K562 (cell line): ENCODE measurements around the gene C16orf95. TPM values are rescaled to one million over a fixed set of nuclear protein-coding genes. Genes with fewer than 3 reads are reported as not detected.
A peak's percentile ranks its signal among the peaks of the same experiment; 100 is the strongest.

Source experiments
- CLOCK ChIP-seq: fragments of 250-450 bp; sonication (Bioruptor Pico); IDR thresholded peaks from 2 replicates; pipeline ENCODE4 v1.4.0; 2020; ENCODE audit warnings: mild to moderate bottlenecking, moderate library complexity, borderline replicate concordance
- DMBX1 ChIP-seq: fragments of 250-450 bp; sonication (Bioruptor Pico); IDR thresholded peaks from 2 replicates; pipeline ENCODE4 v1.8.0; 2022; ENCODE audit warnings: inconsistent platforms, mild to moderate bottlenecking, moderate library complexity, borderline replicate concordance
- HDAC8 ChIP-seq: fragments of 450-650 bp; IDR thresholded peaks from 2 replicates; pipeline ENCODE4 v1.6.1; 2016; ENCODE audit warnings: mild to moderate bottlenecking, missing genetic modification characterization, moderate library complexity, missing compliant biosample characterization
- HOMEZ ChIP-seq: fragments of 250-450 bp; sonication (Bioruptor Pico); IDR thresholded peaks from 2 replicates; pipeline ENCODE4 v1.4.0; 2020; ENCODE audit warnings: mild to moderate bottlenecking, moderate library complexity
- NELFE ChIP-seq: IDR thresholded peaks from 2 replicates; pipeline ENCODE4 v1.6.1; 2011; ENCODE audit warnings: mild to moderate bottlenecking; ENCODE audit not compliant: insufficient read depth, insufficient read length
- PHF8 ChIP-seq: fragments of 200-600 bp; sonication (generic); IDR thresholded peaks from 2 replicates; pipeline ENCODE4 v1.6.1; 2012; ENCODE audit warnings: mixed run types, mild to moderate bottlenecking, inconsistent platforms, low read length, moderate library complexity, borderline replicate concordance
- RBM14 ChIP-seq: fragments of 200-400 bp; formaldehyde crosslinking; IDR thresholded peaks from 2 replicates; pipeline ENCODE4 v1.6.1; 2018; ENCODE audit warnings: low read depth, mild to moderate bottlenecking, low read length, moderate library complexity, borderline replicate concordance; ENCODE audit not compliant: insufficient read depth
- TFAM ChIP-seq: fragments of 250-450 bp; sonication (Bioruptor Pico); conservative IDR thresholded peaks from 2 replicates; pipeline ENCODE4 v1.5.0; 2021; ENCODE audit warnings: mild to moderate bottlenecking, moderate library complexity
- TRIM28 ChIP-seq: fragments of 450-650 bp; IDR thresholded peaks from 2 replicates; pipeline ENCODE4 v1.6.1; 2017
- polyA plus RNA-seq, 8 experiments: library from polyadenylated mRNA; depleted of rRNA in 4 of 8; stranded (reverse) in 5 of 8; unstranded in 3 of 8; fragments of >200 nt; fragmentation: Nextera tagmentation in 2 of 8; fragmentation: Illumina TruSeq in 1 of 8; extraction: Ambion mirVana in 2 of 8; extraction: Trizol in 1 of 8; gene quantifications; 2 replicates each; pipeline versions ENCODE4 v1.2.1 to v1.2.3, GENCODE V29; 2011 to 2014; ENCODE audit warnings: inconsistent platforms in 1 of 8, missing spikeins in 1 of 8
- total RNA-seq, 7 experiments: library from RNA; depleted of rRNA in 6 of 7; stranded (reverse); fragments of >200 nt in 6 of 7; fragmentation: Illumina TruSeq in 2 of 7; extraction: Trizol in 2 of 7; gene quantifications; 2 replicates each; pipeline versions ENCODE4 v1.2.1 to v1.2.3, GENCODE V29; 2011 to 2021; ENCODE audit warnings: low replicate concordance in 1 of 7
- TF ChIP-seq, protein P1 (sequence below): fragments of 450-650 bp; IDR thresholded peaks from 2 replicates; pipeline ENCODE4 v1.6.1; 2017; ENCODE audit warnings: antibody characterized with exemption, mild to moderate bottlenecking
- TF ChIP-seq, protein P2 (sequence below): fragments of 250-450 bp; sonication (Bioruptor Pico); IDR thresholded peaks from 2 replicates; pipeline ENCODE4 v1.5.0; 2021; ENCODE audit warnings: mild to moderate bottlenecking, moderate library complexity

The C16orf95 gene
- total and polyA plus RNA-seq, 9 of the 15 experiments (the other 6 are each of a cell fraction or from before 2014, with no cell fraction given): 6.5 to 20.5 (median 9.4) TPM

GRCh38 chr16:87316923-87317749, at the start of gene C16orf95 (continued):
- 0 out of 2 replicates have a peak, but pooled peaks have one; percentile 64 for TF ChIP-seq RBM14
- no peak for TF ChIP-seq CLOCK (CRISPR knock-in tag)
- no peak for TF ChIP-seq TFAM (CRISPR knock-in tag)
- TF ChIP-seq TRIM28: no peak
- TF ChIP-seq NELFE: no peak
- TF ChIP-seq DMBX1 (CRISPR knock-in tag): no peak
- TF ChIP-seq, protein P1, sequence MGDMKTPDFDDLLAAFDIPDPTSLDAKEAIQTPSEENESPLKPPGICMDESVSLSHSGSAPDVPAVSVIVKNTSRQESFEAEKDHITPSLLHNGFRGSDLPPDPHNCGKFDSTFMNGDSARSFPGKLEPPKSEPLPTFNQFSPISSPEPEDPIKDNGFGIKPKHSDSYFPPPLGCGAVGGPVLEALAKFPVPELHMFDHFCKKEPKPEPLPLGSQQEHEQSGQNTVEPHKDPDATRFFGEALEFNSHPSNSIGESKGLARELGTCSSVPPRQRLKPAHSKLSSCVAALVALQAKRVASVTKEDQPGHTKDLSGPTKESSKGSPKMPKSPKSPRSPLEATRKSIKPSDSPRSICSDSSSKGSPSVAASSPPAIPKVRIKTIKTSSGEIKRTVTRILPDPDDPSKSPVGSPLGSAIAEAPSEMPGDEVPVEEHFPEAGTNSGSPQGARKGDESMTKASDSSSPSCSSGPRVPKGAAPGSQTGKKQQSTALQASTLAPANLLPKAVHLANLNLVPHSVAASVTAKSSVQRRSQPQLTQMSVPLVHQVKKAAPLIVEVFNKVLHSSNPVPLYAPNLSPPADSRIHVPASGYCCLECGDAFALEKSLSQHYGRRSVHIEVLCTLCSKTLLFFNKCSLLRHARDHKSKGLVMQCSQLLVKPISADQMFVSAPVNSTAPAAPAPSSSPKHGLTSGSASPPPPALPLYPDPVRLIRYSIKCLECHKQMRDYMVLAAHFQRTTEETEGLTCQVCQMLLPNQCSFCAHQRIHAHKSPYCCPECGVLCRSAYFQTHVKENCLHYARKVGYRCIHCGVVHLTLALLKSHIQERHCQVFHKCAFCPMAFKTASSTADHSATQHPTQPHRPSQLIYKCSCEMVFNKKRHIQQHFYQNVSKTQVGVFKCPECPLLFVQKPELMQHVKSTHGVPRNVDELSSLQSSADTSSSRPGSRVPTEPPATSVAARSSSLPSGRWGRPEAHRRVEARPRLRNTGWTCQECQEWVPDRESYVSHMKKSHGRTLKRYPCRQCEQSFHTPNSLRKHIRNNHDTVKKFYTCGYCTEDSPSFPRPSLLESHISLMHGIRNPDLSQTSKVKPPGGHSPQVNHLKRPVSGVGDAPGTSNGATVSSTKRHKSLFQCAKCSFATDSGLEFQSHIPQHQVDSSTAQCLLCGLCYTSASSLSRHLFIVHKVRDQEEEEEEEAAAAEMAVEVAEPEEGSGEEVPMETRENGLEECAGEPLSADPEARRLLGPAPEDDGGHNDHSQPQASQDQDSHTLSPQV: 0 out of 2 replicates have a peak, but pooled peaks have one; percentile 38
- TF ChIP-seq, protein P2, sequence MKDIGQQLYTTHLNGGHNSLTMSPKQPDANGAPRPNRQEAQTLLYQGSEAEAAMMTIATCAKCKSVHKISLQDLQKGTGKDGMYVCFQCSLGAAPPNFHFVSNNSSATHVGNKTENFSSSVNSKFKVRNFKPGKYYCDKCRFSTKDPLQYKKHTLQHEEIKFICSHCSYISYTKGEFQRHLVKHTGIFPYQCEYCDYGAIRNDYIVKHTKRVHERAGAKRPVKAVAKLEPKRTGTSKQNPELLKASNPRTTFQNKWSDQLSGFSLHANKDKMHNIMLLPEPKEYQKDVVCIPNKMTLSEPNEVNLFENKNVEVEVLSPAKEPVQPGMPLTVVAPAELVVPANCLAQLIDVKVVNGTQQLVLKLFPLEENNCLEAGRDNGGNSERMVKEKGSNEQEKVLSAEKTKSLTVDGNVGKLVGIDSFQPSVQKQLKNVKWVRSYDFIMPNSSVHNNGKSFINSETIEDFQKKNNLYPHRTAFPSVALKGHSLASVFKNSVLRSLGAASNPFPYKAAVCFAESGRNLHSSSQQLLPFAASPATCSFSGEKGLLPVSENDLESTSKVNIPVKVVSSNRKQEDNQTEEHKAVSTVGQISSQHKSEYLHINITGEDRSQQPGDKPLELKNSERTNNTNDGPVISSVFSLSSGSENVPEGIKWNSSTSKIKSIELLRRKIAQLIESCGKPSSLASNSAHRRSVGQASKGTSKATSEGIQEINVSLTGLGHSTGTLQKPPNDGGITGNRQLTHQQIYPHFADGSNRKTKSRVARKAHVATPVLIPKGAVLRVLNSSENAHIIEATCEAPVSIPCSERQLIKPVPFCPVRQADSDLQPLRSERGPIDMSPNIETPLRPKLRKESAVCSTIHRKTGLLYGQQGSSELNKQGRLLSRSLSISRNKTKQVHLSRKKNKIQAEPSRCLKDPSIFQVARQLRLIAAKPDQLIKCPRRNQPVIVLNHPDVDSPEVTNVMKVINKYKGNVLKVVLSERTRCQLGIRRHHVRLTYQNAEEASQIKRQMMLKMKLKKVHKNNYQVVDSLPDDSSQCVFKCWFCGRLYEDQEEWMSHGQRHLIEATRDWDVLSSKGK (CRISPR knock-in tag): no peak
- TF ChIP-seq HDAC8: no peak
- peak; percentile 99 for TF ChIP-seq PHF8
- TF ChIP-seq HOMEZ (CRISPR knock-in tag): no peak
